GM23338 (cell line): ENCODE data around the gene APOB.

Experiments
- POLR2AphosphoS5 ChIP-seq: IDR thresholded peaks from 2 replicates; pipeline ENCODE4 v1.6.1; 2016; ENCODE audit warnings: antibody characterized with exemption, low read depth
- ZNF331 ChIP-seq: fragments of 250-450 bp; sonication (Bioruptor Pico); IDR thresholded peaks from 2 replicates; pipeline ENCODE4 v1.5.0; 2020; ENCODE audit warnings: low read depth, mild to moderate bottlenecking, moderate library complexity
- TF ChIP-seq, protein P1 (sequence below), 2 experiments: fragments of 200-600 bp in 1 of 2; sonication (generic) in 1 of 2; conservative IDR thresholded peaks; 2 replicates each; pipeline versions ENCODE4 v1.5.1 to v1.6.1; 2016 to 2017; ENCODE audit warnings: antibody characterized with exemption in 2 of 2, low read depth in 2 of 2, mild to moderate bottlenecking in 2 of 2, moderate library complexity in 1 of 2

DNA sequence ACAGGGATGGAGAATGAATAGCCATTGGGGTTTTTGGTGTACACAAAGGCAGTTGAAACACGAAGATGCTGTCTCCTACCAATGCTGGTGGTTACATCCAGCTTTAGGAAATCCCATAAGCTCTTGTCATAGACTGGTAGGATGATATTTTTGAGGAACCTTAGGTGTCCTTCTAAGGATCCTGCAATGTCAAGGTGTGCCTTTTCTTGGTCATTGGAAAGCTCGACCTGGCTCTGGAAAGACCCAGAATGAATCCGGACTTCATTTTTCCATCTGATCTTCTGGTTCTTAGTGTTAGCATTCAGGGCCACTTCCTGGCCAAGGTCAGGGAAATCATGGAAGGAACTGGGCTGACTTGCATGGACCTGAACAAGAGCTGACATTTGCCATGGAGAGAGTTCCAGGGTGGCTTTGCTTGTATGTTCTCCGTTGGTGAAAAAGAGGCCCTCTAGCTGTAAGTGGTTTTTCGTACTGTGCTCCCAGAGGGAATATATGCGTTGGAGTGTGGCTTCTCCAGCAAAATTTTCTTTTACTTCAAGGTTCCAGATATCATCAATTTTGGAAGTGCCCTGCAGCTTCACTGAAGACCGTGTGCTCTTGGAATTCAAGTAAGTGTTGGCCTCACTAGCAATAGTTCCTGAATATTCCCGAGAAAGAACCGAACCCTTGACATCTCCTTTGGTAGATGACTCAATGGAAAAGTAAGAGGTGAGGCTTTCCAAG, 38.0 kb downstream of the APOB start:
- no peak for TF ChIP-seq POLR2AphosphoS5
- TF ChIP-seq, protein P1, sequence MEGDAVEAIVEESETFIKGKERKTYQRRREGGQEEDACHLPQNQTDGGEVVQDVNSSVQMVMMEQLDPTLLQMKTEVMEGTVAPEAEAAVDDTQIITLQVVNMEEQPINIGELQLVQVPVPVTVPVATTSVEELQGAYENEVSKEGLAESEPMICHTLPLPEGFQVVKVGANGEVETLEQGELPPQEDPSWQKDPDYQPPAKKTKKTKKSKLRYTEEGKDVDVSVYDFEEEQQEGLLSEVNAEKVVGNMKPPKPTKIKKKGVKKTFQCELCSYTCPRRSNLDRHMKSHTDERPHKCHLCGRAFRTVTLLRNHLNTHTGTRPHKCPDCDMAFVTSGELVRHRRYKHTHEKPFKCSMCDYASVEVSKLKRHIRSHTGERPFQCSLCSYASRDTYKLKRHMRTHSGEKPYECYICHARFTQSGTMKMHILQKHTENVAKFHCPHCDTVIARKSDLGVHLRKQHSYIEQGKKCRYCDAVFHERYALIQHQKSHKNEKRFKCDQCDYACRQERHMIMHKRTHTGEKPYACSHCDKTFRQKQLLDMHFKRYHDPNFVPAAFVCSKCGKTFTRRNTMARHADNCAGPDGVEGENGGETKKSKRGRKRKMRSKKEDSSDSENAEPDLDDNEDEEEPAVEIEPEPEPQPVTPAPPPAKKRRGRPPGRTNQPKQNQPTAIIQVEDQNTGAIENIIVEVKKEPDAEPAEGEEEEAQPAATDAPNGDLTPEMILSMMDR (conservative IDR thresholded peaks at IDR 0.05; ENCODE audit: low read depth in 2 of 2): no peak
- TF ChIP-seq ZNF331 (CRISPR knock-in tag): no peak
